Heart left ventricle (tissue), 13 donors: ENCODE results near the gene SCIMP.

Experiments
- CTCF ChIP-seq, 12 donors: fragments of 200-600 bp; sonication (generic) in 4 of 12; IDR thresholded peaks; one replicate each; pipeline versions ENCODE4 v1.5.0 to v1.8.0; 2018 to 2022; ENCODE audit warnings: antibody characterized with exemption in 12 of 12, mild to moderate bottlenecking in 5 of 12
- POLR2A ChIP-seq, 2 donors: fragments of 450-650 bp; IDR thresholded peaks; one replicate each; pipeline ENCODE4 v1.6.1; 2017; ENCODE audit warnings: antibody characterized with exemption in 2 of 2, mild to moderate bottlenecking in 2 of 2, moderate library complexity in 2 of 2
- donor health status: ischemic (EF 13 %, LVEDD 7.1; RV severe dilation, severe dysfunction).
- donor health status: DM: no; HTN: yes; CAD: no.
- donor health status: DM: no; HTN: no; CAD: no.
- donor health status: ischemic (EF 25% LVEDD 6.9; RV normal size, moderate dysfunction).
- donor health status: ischemic (EF 25% LVEDD 5.7; RV mildly dilated, moderate dysfunction).
- donor health status: ischemic (EF 35%, LVEDD 5.7; RV mildly dilated, moderate dysfunction).
- donor health status: nonischemic (EF 11% LVEDD 7.7; RV severe dilation, severe dysfunction).
- donor health status: DM: yes; HTN: yes; CAD: no.
- donor health status: PGD.
- donor health status: ischemic (EF 29% LVEDD 5.4; RV normal size, mild dysfunction).
- donor health status: nonischemic (EF 23%, LVEDD 6.1; RV moderate dilation, normal function).

- TF ChIP-seq CTCF (IDR thresholded peaks at IDR 0.05) (no peak), POLR2A (IDR thresholded peaks at IDR 0.05) (no peak)
These were observed 53.0 kb downstream of the SCIMP start for GRCh38 chr17:5181509-5182305.
